GM21786 (cell line): ENCODE measurements around the gene NEDD1.

Experiments used
- ATAC-seq: cut with Tn5 transposase; IDR thresholded peaks from one replicate; pipeline ENCODE4 v1.9.1; 2021; ENCODE audit not compliant: unreplicated experiment

The NEDD1 gene

GRCh38 chr12:96906849-96907670 is at the start of gene NEDD1:
Gene NEDD1 (plus strand): TSS chr12:96907257. CDS start chr12:96909760, 2,503 bp downstream.
- ATAC-seq, result peak; percentile 92

DNA sequence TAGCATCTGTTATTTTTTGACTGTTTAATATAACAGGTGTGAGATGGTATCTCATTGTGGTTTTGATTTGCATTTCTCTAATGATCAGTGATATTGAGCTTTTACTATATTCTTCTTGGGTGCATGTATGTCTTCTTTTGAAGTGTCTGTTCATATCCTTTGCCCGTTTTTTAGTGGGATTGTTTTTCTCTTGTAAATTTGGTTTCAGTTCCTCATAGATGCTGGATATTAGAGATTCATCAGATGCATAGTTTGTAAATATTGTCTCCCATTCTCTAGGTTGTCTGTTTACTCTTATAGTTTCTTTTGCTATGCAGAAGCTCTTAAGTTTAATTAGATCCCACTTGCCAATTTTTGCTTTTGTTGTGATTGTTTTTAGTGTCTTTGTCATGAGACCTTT is 48.9 kb upstream of the NEDD1 start:
- ATAC-seq, result no peak

DNA sequence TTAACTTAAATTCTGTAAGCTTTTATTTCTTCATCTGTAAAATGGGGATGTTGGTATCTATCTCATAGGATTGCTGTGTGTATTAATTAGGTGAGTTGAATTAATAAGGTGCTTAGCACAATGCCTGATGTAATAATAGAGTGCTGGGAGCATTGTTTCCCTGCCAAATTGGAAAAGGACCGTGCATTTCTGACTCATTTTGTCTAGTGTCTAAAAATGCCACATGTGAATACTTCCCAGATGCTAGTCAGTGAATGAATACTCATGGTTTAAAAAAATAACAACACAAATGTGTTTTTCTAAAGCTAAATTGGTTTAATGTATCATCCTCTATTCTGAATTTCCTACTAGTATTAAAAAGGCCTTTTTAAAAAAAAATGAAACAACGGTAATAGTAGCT is 45.4 kb upstream of the NEDD1 start:
- ATAC-seq, result no peak

GRCh38 chr12:96862326-96862725 is 44.7 kb upstream of the NEDD1 start:
- ATAC-seq, result no peak

DNA sequence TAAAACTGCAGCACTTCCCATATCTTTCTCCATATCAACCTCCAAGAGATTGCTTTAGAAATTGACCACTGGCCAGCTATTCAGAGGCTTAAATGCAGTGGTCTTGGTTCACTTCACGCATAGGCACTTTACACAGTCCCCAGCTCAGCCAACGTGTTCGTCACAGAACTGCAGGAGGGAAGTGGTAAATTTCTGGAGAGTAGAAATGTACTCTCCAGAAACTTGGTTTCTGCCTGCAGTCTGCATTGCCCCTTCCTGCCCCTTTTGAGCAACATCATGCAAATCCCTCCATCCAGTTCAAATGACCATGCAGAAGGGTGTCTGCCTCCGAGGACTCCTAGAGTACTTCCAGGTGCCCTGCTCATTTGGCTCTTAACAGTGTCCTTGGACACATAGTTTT is 42.7 kb upstream of the NEDD1 start:
- ATAC-seq, result no peak

DNA sequence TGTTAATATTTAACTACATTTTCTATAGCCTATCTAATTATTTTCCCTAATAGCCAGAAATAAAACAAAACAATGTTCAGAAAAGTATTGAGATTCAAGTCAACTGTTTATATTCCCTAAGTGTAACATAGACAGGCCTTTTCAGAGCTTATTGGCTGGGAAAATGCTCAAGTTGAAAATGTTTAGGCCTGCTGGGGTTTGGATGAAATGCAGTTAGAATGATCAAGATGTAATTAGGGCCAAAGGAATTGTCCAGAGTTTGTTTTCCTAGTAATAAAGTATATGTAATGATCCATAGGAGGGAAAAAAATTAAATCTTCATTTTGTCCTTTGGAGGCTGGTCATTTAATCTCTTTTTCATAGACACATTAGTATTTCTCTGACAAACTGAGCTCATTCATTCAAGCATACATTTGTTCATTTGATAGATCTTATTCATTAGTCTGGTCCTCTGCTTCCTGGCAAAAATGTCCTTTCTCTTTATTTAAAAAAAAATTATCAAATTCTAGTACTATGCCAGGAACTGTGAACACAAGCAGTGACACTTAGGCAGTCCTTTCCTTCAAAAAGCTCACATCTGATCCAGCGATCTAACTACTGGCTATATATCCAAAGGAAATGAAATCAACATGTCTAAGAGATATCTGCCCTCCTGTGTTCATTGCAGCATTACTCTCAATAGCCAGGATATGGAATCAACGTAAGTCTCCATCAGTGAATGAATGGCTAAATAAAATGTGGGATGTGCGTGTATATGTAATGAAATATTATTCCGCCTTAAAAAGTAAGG is 40.1 kb upstream of the NEDD1 start:
- no peak for ATAC-seq

GRCh38 chr12:96870946-96871345 is 36.1 kb upstream of the NEDD1 start:
- no peak for ATAC-seq

- ATAC-seq, result no peak
Measured at GRCh38 chr12:96872961-96873360, 34.1 kb upstream of the NEDD1 start.

GRCh38 chr12:96874211-96874610 is 32.8 kb upstream of the NEDD1 start:
- no peak for ATAC-seq

- no peak for ATAC-seq
Measured at GRCh38 chr12:96876966-96877365, 30.1 kb upstream of the NEDD1 start.

GRCh38 chr12:96878704-96879103 is 28.4 kb upstream of the NEDD1 start:
- no peak for ATAC-seq

DNA sequence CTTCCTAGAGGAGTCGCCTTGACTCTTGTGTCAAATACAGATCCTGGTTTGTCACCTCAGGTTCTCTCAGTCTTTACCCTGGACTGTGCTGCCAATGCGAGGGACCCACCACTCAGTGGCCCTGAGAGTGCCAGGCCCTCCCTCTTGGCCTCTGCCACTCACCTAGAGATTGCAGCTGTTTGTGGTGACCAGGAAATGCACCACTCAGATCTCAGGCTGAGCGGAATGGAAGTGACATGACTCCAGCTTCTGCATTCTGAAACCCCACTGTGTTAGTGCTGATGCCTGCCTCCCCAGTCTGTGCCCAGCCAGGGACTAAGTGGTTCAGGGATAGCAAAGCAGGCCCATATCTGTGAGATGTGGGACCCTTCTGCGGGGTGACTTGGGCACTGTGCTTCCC is 27.8 kb upstream of the NEDD1 start:
- no peak for ATAC-seq

- ATAC-seq, result no peak
Measured at GRCh38 chr12:96880220-96880619, 26.8 kb upstream of the NEDD1 start.

- ATAC-seq, result no peak
Measured at GRCh38 chr12:96881608-96882007, 25.4 kb upstream of the NEDD1 start.

DNA sequence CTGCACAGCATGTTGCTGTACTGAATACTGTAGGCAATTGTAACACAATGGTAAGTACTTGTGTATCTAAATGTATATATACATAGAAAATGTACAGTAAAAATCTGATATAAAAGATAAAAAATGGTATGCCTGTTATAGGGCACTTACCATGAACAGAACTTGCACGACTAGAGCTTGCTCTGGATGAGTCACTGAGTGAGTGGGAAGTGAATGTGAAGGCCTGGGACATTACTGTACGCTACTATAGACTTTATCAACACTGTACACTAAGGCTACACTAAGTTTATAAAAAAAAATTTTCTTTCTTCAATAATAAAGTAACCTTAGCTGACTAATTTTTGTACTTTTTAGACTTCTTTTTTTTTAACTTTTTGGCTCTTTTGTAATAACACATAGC is 24.2 kb upstream of the NEDD1 start:
- ATAC-seq, result no peak

- ATAC-seq, result no peak
Measured at GRCh38 chr12:96883571-96883970, 23.5 kb upstream of the NEDD1 start.

DNA sequence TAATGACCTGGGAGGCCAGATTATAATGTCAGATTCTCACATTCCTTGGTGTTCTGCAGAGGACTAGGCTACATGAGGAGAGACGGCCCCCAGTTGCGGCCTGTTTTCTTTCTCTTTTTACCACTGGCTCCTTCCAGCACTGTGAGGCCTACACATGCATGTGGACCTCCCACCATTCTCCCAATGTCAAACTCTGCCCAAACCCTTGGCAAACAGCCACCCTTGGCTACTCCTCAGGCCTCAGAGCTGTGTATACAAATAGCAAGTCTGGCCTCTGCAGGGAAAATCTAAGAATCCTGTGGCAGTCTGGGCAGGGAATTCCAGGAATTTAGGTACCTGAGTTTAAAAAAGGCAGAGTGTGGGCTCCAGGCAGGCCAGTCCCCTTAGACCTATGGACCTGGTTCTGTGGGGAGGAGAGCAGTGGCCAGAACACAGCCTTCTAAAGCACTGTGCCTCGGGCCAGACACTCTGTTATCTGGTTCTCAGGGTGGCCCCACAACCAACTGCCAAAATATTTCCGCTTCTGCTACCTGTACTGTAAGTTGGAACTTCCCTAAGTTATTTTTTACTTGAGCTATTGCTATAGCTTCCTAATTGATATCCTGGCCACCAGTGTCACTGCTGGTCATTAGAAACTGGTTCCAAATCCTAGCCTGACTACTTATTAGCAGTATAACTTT is 19.9 kb upstream of the NEDD1 start:
- no peak for ATAC-seq

DNA sequence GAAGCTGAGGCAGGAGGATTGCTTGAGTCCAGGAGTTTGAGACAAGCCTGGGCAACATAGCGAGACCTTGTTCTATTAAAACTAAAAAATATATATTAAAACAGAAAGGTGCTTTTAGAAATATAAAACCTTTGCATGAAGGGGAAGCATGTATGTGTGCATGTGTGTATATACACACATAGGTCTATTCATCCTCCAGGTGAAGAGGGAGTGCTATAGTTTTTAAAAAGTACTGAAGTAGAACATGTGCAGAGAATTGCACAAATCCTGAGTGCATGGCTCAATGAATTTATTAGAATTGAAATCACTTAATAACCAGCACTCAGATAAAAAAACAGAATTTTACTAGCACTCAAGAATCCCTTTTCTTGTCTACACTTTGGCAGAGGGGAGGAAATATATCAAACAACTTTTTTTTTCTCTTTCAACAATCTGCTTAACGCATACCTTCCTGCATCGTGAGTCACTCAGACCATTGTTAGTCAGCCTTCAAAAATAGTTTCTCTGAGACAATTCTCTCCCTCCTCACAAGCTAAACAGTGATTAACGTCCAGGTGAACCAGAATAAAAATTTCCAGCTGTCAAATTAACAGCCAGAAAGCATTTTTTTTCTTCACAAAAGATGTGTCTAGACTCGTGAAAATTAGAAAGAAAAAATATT is 17.7 kb upstream of the NEDD1 start:
- no peak for ATAC-seq

DNA sequence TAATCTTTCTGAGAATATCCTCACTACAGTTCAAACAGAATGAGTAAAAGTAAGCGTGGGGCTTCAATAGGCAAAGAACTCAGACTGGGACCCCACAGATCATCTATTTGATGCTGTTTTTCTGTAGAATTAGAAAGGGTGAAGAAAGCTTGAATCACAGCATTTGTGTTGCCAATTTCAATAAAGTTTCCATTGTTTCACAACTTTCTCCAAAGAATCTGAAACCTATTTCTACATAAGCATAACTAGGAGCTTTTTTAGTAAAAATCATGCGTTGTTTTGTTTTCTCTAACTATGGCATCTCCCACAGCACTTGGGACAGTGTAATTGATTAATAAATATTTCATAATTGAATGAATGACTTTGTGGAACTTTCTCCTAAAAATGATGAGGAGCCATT is 16.7 kb upstream of the NEDD1 start:
- ATAC-seq, result no peak

GRCh38 chr12:96892104-96892503 is 15.0 kb upstream of the NEDD1 start:
- ATAC-seq, result no peak

DNA sequence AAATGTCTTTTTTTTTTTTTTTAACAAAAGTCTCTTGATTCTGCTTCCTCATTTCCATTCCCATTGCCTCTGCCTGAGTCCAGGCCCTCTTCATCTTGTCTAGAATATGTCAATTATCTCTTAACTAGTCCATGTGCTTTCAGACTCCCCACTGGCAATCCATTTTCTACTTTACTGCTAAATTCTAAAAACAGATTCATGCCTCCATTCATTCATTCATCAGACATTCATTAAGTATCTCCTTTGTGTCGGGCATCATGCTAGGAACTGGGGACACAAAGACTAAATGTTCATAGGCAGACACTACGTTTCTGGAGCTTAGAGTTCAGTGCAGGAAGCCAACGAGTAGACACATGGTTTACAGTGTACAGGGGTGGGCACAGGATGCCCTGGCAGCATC is 9.6 kb upstream of the NEDD1 start:
- ATAC-seq, result no peak
